Fibroblast of pulmonary artery (primary cell): ENCODE results near the gene KRTAP10-2.
"Not testable (repeated sequence)": the region's sequence is repeated elsewhere in the genome, so short reads cannot be mapped to it uniquely, and the experiment has no call there.

ENCODE experiments used
- DNase-seq: peaks from one replicate; pipeline ENCODE4 v3.0.0-alpha.2; 2010; ENCODE audit warnings: low read depth
- H3K4me3 ChIP-seq: replicated peaks from 2 replicates; pipeline ENCODE4 v1.5.1; 2011; ENCODE audit warnings: low read depth, mild to moderate bottlenecking, control low read depth, low read length, moderate library complexity
- CTCF ChIP-seq: IDR thresholded peaks from 2 replicates; pipeline ENCODE4 v1.5.1; 2011; ENCODE audit warnings: mild to moderate bottlenecking, control low read depth, low read length, inconsistent platforms; ENCODE audit errors: missing control alignments

KRTAP10-2 gene

DNA sequence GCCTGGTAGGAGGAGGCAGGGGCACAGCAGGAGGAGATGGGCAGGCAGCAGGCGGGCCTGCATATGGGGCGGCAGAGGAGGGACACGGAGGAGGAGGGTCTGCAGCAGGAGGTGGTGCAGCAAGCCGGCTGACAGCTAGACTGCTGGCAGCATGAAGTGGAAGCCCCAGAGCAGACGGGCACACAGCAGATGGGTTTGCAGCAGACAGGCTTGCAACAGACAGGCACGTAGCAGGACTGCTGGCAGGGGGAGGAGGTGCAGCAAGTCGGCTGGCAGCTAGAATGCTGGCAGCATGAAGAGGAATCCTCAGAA, 28.5 kb upstream of the KRTAP10-2 start:
- no peak overlapping the region for H3K4me3 ChIP-seq
- DNase-seq = no peak
- no peak for TF ChIP-seq CTCF

DNA sequence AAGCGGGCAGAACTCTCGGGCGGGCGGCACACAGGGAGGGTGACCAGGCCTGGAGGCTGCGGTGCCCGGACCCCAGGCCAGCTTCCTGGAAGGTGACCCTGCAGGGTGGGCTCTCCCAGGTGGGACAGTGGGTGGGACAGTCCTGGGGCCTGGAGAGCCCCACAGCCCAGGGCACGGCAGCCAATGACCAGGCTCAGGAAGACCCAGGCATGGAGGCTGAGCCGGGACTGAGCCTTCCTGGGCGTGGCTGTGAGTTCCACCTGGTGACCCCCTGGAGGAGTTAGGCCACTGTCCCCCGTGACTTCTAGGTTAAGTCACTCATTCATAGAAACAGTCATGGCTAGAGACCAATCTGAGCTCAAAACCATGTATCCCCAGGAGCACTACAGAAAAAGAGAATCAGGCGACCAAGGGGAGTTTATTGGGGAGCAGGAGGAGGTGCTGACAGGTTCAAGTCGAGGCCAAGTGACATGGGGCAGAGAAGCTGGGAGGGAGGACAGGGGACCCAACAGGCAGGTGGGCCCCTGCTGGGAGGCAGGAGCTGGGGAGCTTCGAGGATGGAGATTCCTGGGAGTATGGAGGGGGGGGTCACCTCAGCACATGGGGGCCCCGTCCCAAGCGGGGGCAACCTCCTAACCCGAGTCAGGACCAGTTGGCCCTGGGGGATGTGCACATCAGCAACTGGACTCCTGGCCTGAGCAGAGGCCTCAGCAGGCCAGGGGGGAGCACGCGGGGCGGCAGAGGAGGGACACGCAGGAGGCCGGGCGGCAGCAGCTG, 27.9 kb upstream of the KRTAP10-2 start:
- H3K4me3 ChIP-seq = no peak overlapping the region
- DNase-seq = no peak
- no peak for TF ChIP-seq CTCF

GRCh38 chr21:44578371-44579055, 27.2 kb upstream of the KRTAP10-2 start:
- no peak for TF ChIP-seq CTCF
- H3K4me3 ChIP-seq = no peak overlapping the region
- DNase-seq = no peak

- TF ChIP-seq CTCF = no peak
- H3K4me3 ChIP-seq = no peak overlapping the region
- no peak for DNase-seq
Measured at GRCh38 chr21:44576025-44576420, 24.7 kb upstream of the KRTAP10-2 start.

GRCh38 chr21:44575307-44576024, 24.2 kb upstream of the KRTAP10-2 start:
- no peak for TF ChIP-seq CTCF
- DNase-seq = no peak

GRCh38 chr21:44574457-44575306, 23.4 kb upstream of the KRTAP10-2 start:
- no peak for DNase-seq
- TF ChIP-seq CTCF = no peak
- no peak overlapping the region for H3K4me3 ChIP-seq

More at GRCh38 chr21:44575307-44576024, 24.2 kb upstream of the KRTAP10-2 start:
- H3K4me3 ChIP-seq = no peak overlapping the region

DNA sequence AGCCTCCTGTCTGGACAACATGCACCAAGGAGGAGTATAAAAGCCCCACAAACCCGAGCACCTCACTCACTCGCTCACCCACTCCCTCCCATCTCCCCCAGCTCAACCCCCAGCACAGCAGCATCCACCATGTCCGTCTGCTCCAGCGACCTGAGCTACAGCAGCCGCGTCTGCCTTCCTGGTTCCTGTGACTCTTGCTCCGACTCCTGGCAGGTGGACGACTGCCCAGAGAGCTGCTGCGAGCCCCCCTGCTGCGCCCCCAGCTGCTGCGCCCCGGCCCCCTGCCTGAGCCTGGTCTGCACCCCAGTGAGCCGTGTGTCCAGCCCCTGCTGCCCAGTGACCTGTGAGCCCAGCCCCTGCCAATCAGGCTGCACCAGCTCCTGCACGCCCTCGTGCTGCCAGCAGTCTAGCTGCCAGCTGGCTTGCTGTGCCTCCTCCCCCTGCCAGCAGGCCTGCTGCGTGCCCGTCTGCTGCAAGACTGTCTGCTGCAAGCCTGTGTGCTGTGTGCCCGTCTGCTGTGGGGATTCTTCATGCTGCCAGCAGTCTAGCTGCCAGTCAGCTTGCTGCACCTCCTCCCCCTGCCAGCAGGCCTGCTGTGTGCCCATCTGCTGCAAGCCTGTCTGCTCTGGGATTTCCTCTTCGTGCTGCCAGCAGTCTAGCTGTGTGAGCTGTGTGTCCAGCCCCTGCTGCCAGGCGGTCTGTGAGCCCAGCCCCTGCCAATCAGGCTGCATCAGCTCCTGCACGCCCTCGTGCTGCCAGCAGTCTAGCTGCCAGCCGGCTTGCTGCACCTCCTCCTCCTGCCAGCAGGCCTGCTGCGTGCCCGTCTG, 22.5 kb upstream of the KRTAP10-2 start, which contains the start of gene KRTAP10-4:
Gene KRTAP10-4 (plus strand): TSS at position 100 of the 827 bp plus-strand sequence. CDS start 30 bp downstream, at position 130.
- not testable (repeated sequence) for H3K4me3 ChIP-seq

More for the DNA sequence above, 22.5 kb upstream of the KRTAP10-2 start, which contains the start of gene KRTAP10-4:
- DNase-seq = not testable (repeated sequence)
